IMR-90 (cell line): ENCODE results near the gene ADAMTS3. TPM values are rescaled to one million over a fixed set of nuclear protein-coding genes. Genes with fewer than 3 reads are reported as not detected.

ENCODE experiments used
- ATAC-seq: fragments of 200-7000 bp; cut with Tn5 transposase; 2 replicates; pipeline ENCODE4 v1.9.1; 2020; ENCODE audit warnings: low read depth, mild to moderate bottlenecking, moderate library complexity
- BruUV-seq: library from RNA; stranded (reverse); fragments of 400-500 nt; replicated peaks from 2 replicates; lab custom pipeline; 2021; lab: Mats Ljungman, UMichigan
- CTCF ChIA-PET: fragments of 300-600 bp; formaldehyde crosslinking; extraction: SDS; loops from one replicate; lab custom pipeline; 2021; ENCODE audit warnings: antibody characterized with exemption; lab: Yijun Ruan, JAX
- POLR2A ChIA-PET: fragments of 300-600 bp; sonication (Branson Sonifier 250); formaldehyde crosslinking; loops from one replicate; lab custom pipeline; 2022; ENCODE audit warnings: antibody characterized with exemption; ENCODE audit not compliant: unreplicated experiment; lab: Charles Lee
- DNase-seq: peaks from one replicate; pipeline ENCODE4 v3.0.0; 2013
- H2AFZ ChIP-seq: replicated peaks from 2 replicates; pipeline ENCODE3; 2013; ENCODE audit warnings: low read length, mild to moderate bottlenecking; ENCODE audit not compliant: poor library complexity
- H2AK5ac ChIP-seq: 2 replicates; pipeline ENCODE4 v1.6.1; 2013; ENCODE audit warnings: low read depth, low read length, inconsistent platforms
- H2AK9ac ChIP-seq: replicated peaks from 2 replicates; pipeline ENCODE3; 2013; ENCODE audit warnings: mild to moderate bottlenecking, low read depth, low read length, moderate library complexity; ENCODE audit not compliant: poor library complexity
- H2BK120ac ChIP-seq: 2 replicates; pipeline ENCODE4 v1.6.1; 2013; ENCODE audit warnings: low read depth, low read length, inconsistent platforms
- H2BK15ac ChIP-seq: 3 replicates; pipeline ENCODE4 v1.6.1; 2013; ENCODE audit warnings: low read depth, low read length, inconsistent platforms
- H2BK20ac ChIP-seq: 2 replicates; pipeline ENCODE4 v1.6.1; 2013; ENCODE audit warnings: low read depth, mild to moderate bottlenecking, inconsistent platforms, low read length, moderate library complexity
- H2BK5ac ChIP-seq: 2 replicates; pipeline ENCODE4 v1.6.1; 2013; ENCODE audit warnings: mild to moderate bottlenecking, low read depth, low read length, inconsistent platforms; ENCODE audit not compliant: poor library complexity, severe bottlenecking
- H3K14ac ChIP-seq: replicated peaks from 2 replicates; pipeline ENCODE4 v1.6.1; 2013; ENCODE audit warnings: low read depth, low read length, inconsistent platforms
- H3K18ac ChIP-seq: 2 replicates; pipeline ENCODE4 v1.6.1; 2013; ENCODE audit warnings: low read depth, low read length, control low read depth
- H3K23ac ChIP-seq: 2 replicates; pipeline ENCODE4 v1.6.1; 2013; ENCODE audit warnings: low read depth, low read length, inconsistent platforms
- H3K27ac ChIP-seq: 2 replicates; pipeline ENCODE4 v1.5.1; 2013; ENCODE audit warnings: mild to moderate bottlenecking, control low read depth, low read length; ENCODE audit not compliant: insufficient read depth
- H3K27me3 ChIP-seq: 2 replicates; pipeline ENCODE4 v1.6.1; 2013; ENCODE audit warnings: low read length; ENCODE audit not compliant: control insufficient read depth, insufficient read depth
- H3K36me3 ChIP-seq: 2 replicates; pipeline ENCODE4 v1.6.1; 2013; ENCODE audit warnings: low read length, mixed read lengths; ENCODE audit not compliant: control insufficient read depth, insufficient read depth
- H3K4ac ChIP-seq: 2 replicates; pipeline ENCODE4 v1.6.1; 2013; ENCODE audit warnings: low read depth, low read length, inconsistent platforms
- H3K4me1 ChIP-seq: 2 replicates; pipeline ENCODE4 v1.6.1; 2013; ENCODE audit warnings: low read length, mixed read lengths; ENCODE audit not compliant: control insufficient read depth, insufficient read depth
- H3K4me2 ChIP-seq: 2 replicates; pipeline ENCODE4 v1.6.1; 2013; ENCODE audit warnings: low read depth, mild to moderate bottlenecking, control low read depth, low read length, moderate library complexity
- H3K4me3 ChIP-seq: 2 replicates; pipeline ENCODE4 v1.5.1; 2013; ENCODE audit warnings: low read depth, mild to moderate bottlenecking, control low read depth, low read length, moderate library complexity; ENCODE audit not compliant: insufficient read depth
- H3K56ac ChIP-seq: 2 replicates; pipeline ENCODE4 v1.6.1; 2013; ENCODE audit warnings: low read length, inconsistent platforms; ENCODE audit not compliant: insufficient read depth; ENCODE audit errors: extremely low read depth
- H3K79me1 ChIP-seq, 2 experiments: 2 replicates each; pipeline ENCODE4 v1.6.1; 2013; ENCODE audit warnings: low read length in 2 of 2, inconsistent platforms in 1 of 2, low read depth in 1 of 2
- H3K9ac ChIP-seq: 2 replicates; pipeline ENCODE4 v1.6.1; 2013; ENCODE audit warnings: low read depth, low read length, control low read depth
- H3K9me1 ChIP-seq: 2 replicates; pipeline ENCODE4 v1.6.1; 2013; ENCODE audit warnings: low read length, inconsistent platforms; ENCODE audit not compliant: insufficient read depth
- H3K9me3 ChIP-seq: 2 replicates; pipeline ENCODE4 v1.6.1; 2013; ENCODE audit warnings: low read length; ENCODE audit not compliant: control insufficient read depth, insufficient read depth
- H4K20me1 ChIP-seq: 2 replicates; pipeline ENCODE4 v1.6.1; 2013; ENCODE audit warnings: low read length, inconsistent platforms; ENCODE audit not compliant: insufficient read depth
- H4K5ac ChIP-seq: 2 replicates; pipeline ENCODE4 v1.6.1; 2013; ENCODE audit warnings: mild to moderate bottlenecking, low read depth, low read length, control low read depth
- H4K8ac ChIP-seq, 2 experiments: 2 replicates each; pipeline ENCODE4 v1.6.1; 2013; ENCODE audit warnings: low read depth in 2 of 2, low read length in 2 of 2, control low read depth in 1 of 2, inconsistent platforms in 1 of 2
- H4K91ac ChIP-seq: 2 replicates; pipeline ENCODE4 v1.6.1; 2013; ENCODE audit warnings: low read depth, low read length, inconsistent platforms; ENCODE audit not compliant: insufficient read depth
- ELK1 ChIP-seq: fragments of 150-350 bp; IDR thresholded peaks from 2 replicates; pipeline ENCODE4 v1.6.1; 2016; ENCODE audit warnings: low read depth, mild to moderate bottlenecking, low read length, moderate library complexity, borderline replicate concordance
- FOS ChIP-seq: fragments of 150-350 bp; IDR thresholded peaks from 2 replicates; pipeline ENCODE4 v1.6.1; 2016; ENCODE audit warnings: low read depth, low read length
- MAFK ChIP-seq: IDR thresholded peaks from 2 replicates; pipeline ENCODE4 v1.6.1; 2012; ENCODE audit warnings: low read depth, low read length, improper control_type of control experiment
- MAZ ChIP-seq: IDR thresholded peaks from 2 replicates; pipeline ENCODE4 v1.6.1; 2012; ENCODE audit warnings: low read depth, mild to moderate bottlenecking, low read length, improper control_type of control experiment, moderate library complexity, borderline replicate concordance
- MXI1 ChIP-seq: IDR thresholded peaks from 2 replicates; pipeline ENCODE4 v1.6.1; 2012; ENCODE audit warnings: low read depth, mild to moderate bottlenecking, low read length, moderate library complexity, borderline replicate concordance
- NFE2L2 ChIP-seq: fragments of 150-350 bp; IDR thresholded peaks from 2 replicates; pipeline ENCODE4 v1.6.1; 2016; ENCODE audit warnings: low read depth, mild to moderate bottlenecking, low read length
- POLR2A ChIP-seq: IDR thresholded peaks from 2 replicates; pipeline ENCODE4 v1.6.1; 2012; ENCODE audit warnings: mild to moderate bottlenecking, low read depth, low read length
- RAD21 ChIP-seq: IDR thresholded peaks from 2 replicates; pipeline ENCODE4 v1.6.1; 2012; ENCODE audit warnings: low read length, improper control_type of control experiment
- RCOR1 ChIP-seq: IDR thresholded peaks from 2 replicates; pipeline ENCODE4 v1.6.1; 2012; ENCODE audit warnings: mild to moderate bottlenecking, low read length, improper control_type of control experiment; ENCODE audit not compliant: insufficient replicate concordance
- RFX5 ChIP-seq: IDR thresholded peaks from 2 replicates; pipeline ENCODE4 v1.8.0; 2012; ENCODE audit warnings: low read depth, mild to moderate bottlenecking, low read length, moderate library complexity
- SMC3 ChIP-seq: fragments of 150-350 bp; IDR thresholded peaks from 2 replicates; pipeline ENCODE4 v1.6.1; 2016; ENCODE audit warnings: low read depth, mild to moderate bottlenecking, antibody characterized with exemption, low read length, moderate library complexity
- WGBS, 2 experiments: methylation state at CpG; one replicate each; pipeline versions ENCODE4 v1.1.5 to v1.1.7; 2013; ENCODE audit warnings: missing lambda C conversion rate in 2 of 2; ENCODE audit not compliant: insufficient read length in 1 of 2; ENCODE audit errors: extremely low coverage in 2 of 2; 5-methylcytosine and 5-hydroxymethylcytosine counted together
- dilution Hi-C: fragments of 300-500 bp; cut with HindIII; formaldehyde crosslinking; loops from one replicate; pipeline ENCODE4 v1.14.3; 2018; ENCODE audit warnings: low sequenced_read_pairs; ENCODE audit not compliant: unreplicated experiment
- in situ Hi-C: fragments of 300-500 bp; cut with MboI; formaldehyde crosslinking; loops from 3 replicates; pipeline ENCODE4 v1.14.3; 2019; ENCODE audit warnings: low sequenced_read_pairs, inconsistent platforms, mixed read lengths
- intact Hi-C: fragments of 100-400 bp; cut with micrococcal nuclease; formaldehyde crosslinking; loops from 2 replicates; pipeline ENCODE4 v1.10.0; 2022
- polyA plus RNA-seq, 3 experiments: library from polyadenylated mRNA; depleted of rRNA; stranded (reverse); fragments of >200 nt; gene quantifications; 2 replicates each; pipeline ENCODE4 v1.2.3, GENCODE V29; 2012; ENCODE audit warnings: low replicate concordance in 1 of 3
- total RNA-seq: library from RNA; depleted of rRNA; stranded (reverse); fragments of >200 nt; gene quantifications from 2 replicates; pipeline ENCODE4 v1.2.3, GENCODE V29; 2012
- TF ChIP-seq, protein P1 (sequence below): conservative IDR thresholded peaks from 2 replicates; pipeline ENCODE4 v1.5.1; 2012; ENCODE audit warnings: mild to moderate bottlenecking, low read depth, low read length, improper control_type of control experiment

Gene ADAMTS3
- total and polyA plus RNA-seq, 2 of the 4 experiments (the other 2 are of a cell fraction): 0.68 to 2.9 TPM

- TF ChIP-seq RCOR1 (no peak), RFX5 (no peak), NFE2L2 (no peak), SMC3 (no peak), MAZ (no peak), RAD21 (no peak), MXI1 (no peak), POLR2A (no peak), ELK1 (no peak), FOS (no peak), MAFK (no peak)
- TF ChIP-seq, protein P1, sequence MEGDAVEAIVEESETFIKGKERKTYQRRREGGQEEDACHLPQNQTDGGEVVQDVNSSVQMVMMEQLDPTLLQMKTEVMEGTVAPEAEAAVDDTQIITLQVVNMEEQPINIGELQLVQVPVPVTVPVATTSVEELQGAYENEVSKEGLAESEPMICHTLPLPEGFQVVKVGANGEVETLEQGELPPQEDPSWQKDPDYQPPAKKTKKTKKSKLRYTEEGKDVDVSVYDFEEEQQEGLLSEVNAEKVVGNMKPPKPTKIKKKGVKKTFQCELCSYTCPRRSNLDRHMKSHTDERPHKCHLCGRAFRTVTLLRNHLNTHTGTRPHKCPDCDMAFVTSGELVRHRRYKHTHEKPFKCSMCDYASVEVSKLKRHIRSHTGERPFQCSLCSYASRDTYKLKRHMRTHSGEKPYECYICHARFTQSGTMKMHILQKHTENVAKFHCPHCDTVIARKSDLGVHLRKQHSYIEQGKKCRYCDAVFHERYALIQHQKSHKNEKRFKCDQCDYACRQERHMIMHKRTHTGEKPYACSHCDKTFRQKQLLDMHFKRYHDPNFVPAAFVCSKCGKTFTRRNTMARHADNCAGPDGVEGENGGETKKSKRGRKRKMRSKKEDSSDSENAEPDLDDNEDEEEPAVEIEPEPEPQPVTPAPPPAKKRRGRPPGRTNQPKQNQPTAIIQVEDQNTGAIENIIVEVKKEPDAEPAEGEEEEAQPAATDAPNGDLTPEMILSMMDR: no peak
- intact Hi-C loops: no loop called here
Observed at GRCh38 chr4:72391281-72391680, 177.7 kb downstream of the ADAMTS3 start.

More at GRCh38 chr4:72391281-72391680, 177.7 kb downstream of the ADAMTS3 start:
- H2BK15ac ChIP-seq: no peak overlapping the region
- H3K27me3 ChIP-seq: no peaks in the 10 kb centered on the region
- H3K9me3 ChIP-seq: no peaks in the 10 kb centered on the region
- no peak overlapping the region for H3K56ac ChIP-seq
- no peak overlapping the region for H4K8ac ChIP-seq
- H3K4me1 ChIP-seq: peaks cover 3% of the 10 kb centered on the region; the same call in 1 of the 2 replicates
- H2BK20ac ChIP-seq: no peak overlapping the region
- no peak overlapping the region for H3K14ac ChIP-seq
- no peak overlapping the region for H3K23ac ChIP-seq
- no CpG with 5 or more reads among the region's 2 CpGs for WGBS, 2 experiments
- ChIA-PET CTCF (no interaction called here), POLR2A (no interaction called here)
- H2AK5ac ChIP-seq: no peak overlapping the region
- H3K9me1 ChIP-seq: no peaks in the 10 kb centered on the region; the same call in 1 of the 2 replicates
- H3K4me3 ChIP-seq: no peak overlapping the region
- ATAC-seq (no peak), DNase-seq (no peak)
- no TSS peak for BruUV-seq
- H3K4ac ChIP-seq: no peak overlapping the region; the same call in 1 of the 2 replicates
- H3K9ac ChIP-seq: no peak overlapping the region
- no peak overlapping the region for H2AK9ac ChIP-seq
- no peaks in the 10 kb centered on the region for H4K20me1 ChIP-seq
- no peak overlapping the region for H2BK120ac ChIP-seq
- no peak overlapping the region for H4K91ac ChIP-seq
- H2BK5ac ChIP-seq: no peak overlapping the region
- H4K5ac ChIP-seq: no peak overlapping the region
- no peak overlapping the region for H3K4me2 ChIP-seq
- H3K18ac ChIP-seq: no peak overlapping the region; the same call in 1 of the 2 replicates
- no peaks in the 10 kb centered on the region for H3K36me3 ChIP-seq
- H3K79me1 ChIP-seq: no peaks in the 10 kb centered on the region
- no peak overlapping the region for H2AFZ ChIP-seq
- dilution Hi-C loops (no loop called here), in situ Hi-C loops (no loop called here)
- H3K27ac ChIP-seq: no peak overlapping the region
